ENCODE data around the gene ZNF678.
"Not testable (repeated sequence)": the region's sequence is repeated elsewhere in the genome, so short reads cannot be mapped to it uniquely, and the experiment has no call there.

The ZNF678 gene

GRCh38 chr1:227588769-227589168, 25.4 kb downstream of the ZNF678 start:
- H2AFZ ChIP-seq (ENCODE audit: low read depth, low read length); H3K27me3 ChIP-seq (ENCODE audit: insufficient read depth, low read length); H3K36me3 ChIP-seq (ENCODE audit: insufficient read depth, low read length); H3K4me1 ChIP-seq (ENCODE audit: insufficient read depth, low read length); H3K4me3 ChIP-seq (ENCODE audit: low read length): not testable (repeated sequence)
- H3K9me3 ChIP-seq (ENCODE audit: low read length), result peaks cover 38% of the 10 kb centered on the region

- H3K9me3 ChIP-seq (ENCODE audit: low read length), result peaks cover 31% of the 10 kb centered on the region
- not testable (repeated sequence) for H3K27me3 ChIP-seq (ENCODE audit: insufficient read depth, low read length); H2AFZ ChIP-seq (ENCODE audit: low read depth, low read length); H3K4me3 ChIP-seq (ENCODE audit: low read length); H3K36me3 ChIP-seq (ENCODE audit: insufficient read depth, low read length); H3K4me1 ChIP-seq (ENCODE audit: insufficient read depth, low read length)
Measured at GRCh38 chr1:227589777-227590176, 26.4 kb downstream of the ZNF678 start.

- H3K36me3 ChIP-seq (ENCODE audit: insufficient read depth, low read length), result not testable (repeated sequence)
- H3K9me3 ChIP-seq (ENCODE audit: low read length), result peaks cover 19% of the 10 kb centered on the region
Measured at GRCh38 chr1:227596222-227596621, 32.9 kb downstream of the ZNF678 start.

GRCh38 chr1:227603327-227603726, 40.0 kb downstream of the ZNF678 start:
- Histone ChIP-seq H3K36me3 (ENCODE audit: insufficient read depth, low read length) (no peaks in the 10 kb centered on the region), H3K4me1 (ENCODE audit: insufficient read depth, low read length) (no peaks in the 10 kb centered on the region), H3K4me3 (ENCODE audit: low read length) (no peak overlapping the region), H3K9me3 (ENCODE audit: low read length) (peaks cover 22% of the 10 kb centered on the region), H3K27me3 (ENCODE audit: insufficient read depth, low read length) (no peaks in the 10 kb centered on the region), H2AFZ (ENCODE audit: low read depth, low read length) (no peak overlapping the region)

More at GRCh38 chr1:227596222-227596621, 32.9 kb downstream of the ZNF678 start:
- not testable (repeated sequence) for H3K4me3 ChIP-seq (ENCODE audit: low read length); H2AFZ ChIP-seq (ENCODE audit: low read depth, low read length); H3K27me3 ChIP-seq (ENCODE audit: insufficient read depth, low read length); H3K4me1 ChIP-seq (ENCODE audit: insufficient read depth, low read length)

- H3K4me1 ChIP-seq (ENCODE audit: insufficient read depth, low read length), result no peaks in the 10 kb centered on the region
- no peaks in the 10 kb centered on the region for H3K36me3 ChIP-seq (ENCODE audit: insufficient read depth, low read length)
- no peak overlapping the region for H3K4me3 ChIP-seq (ENCODE audit: low read length)
- H3K27me3 ChIP-seq (ENCODE audit: insufficient read depth, low read length), result no peaks in the 10 kb centered on the region
- H3K9me3 ChIP-seq (ENCODE audit: low read length), result peaks cover 25% of the 10 kb centered on the region
- no peak overlapping the region for H2AFZ ChIP-seq (ENCODE audit: low read depth, low read length)
Measured at GRCh38 chr1:227604446-227604845, 41.1 kb downstream of the ZNF678 start.

GRCh38 chr1:227606271-227606670, 42.9 kb downstream of the ZNF678 start:
- H3K36me3 ChIP-seq (ENCODE audit: insufficient read depth, low read length); H3K27me3 ChIP-seq (ENCODE audit: insufficient read depth, low read length); H3K4me1 ChIP-seq (ENCODE audit: insufficient read depth, low read length); H3K4me3 ChIP-seq (ENCODE audit: low read length); H2AFZ ChIP-seq (ENCODE audit: low read depth, low read length): not testable (repeated sequence)
- H3K9me3 ChIP-seq (ENCODE audit: low read length), result peaks cover 28% of the 10 kb centered on the region

- H2AFZ ChIP-seq (ENCODE audit: low read depth, low read length), result no peak overlapping the region
- peaks cover 10% of the 10 kb centered on the region for H3K36me3 ChIP-seq (ENCODE audit: insufficient read depth, low read length)
- H3K9me3 ChIP-seq (ENCODE audit: low read length), result peaks cover 34% of the 10 kb centered on the region
Measured at GRCh38 chr1:227607336-227607898, 44.1 kb downstream of the ZNF678 start.

GRCh38 chr1:227612658-227613057, 49.3 kb downstream of the ZNF678 start:
- Histone ChIP-seq H3K27me3 (ENCODE audit: insufficient read depth, low read length) (no peaks in the 10 kb centered on the region), H3K4me3 (ENCODE audit: low read length) (no peak overlapping the region), H3K9me3 (ENCODE audit: low read length) (peaks cover 57% of the 10 kb centered on the region), H2AFZ (ENCODE audit: low read depth, low read length) (no peak overlapping the region), H3K4me1 (ENCODE audit: insufficient read depth, low read length) (no peaks in the 10 kb centered on the region), H3K36me3 (ENCODE audit: insufficient read depth, low read length) (peaks cover 17% of the 10 kb centered on the region)

More at GRCh38 chr1:227607336-227607898, 44.1 kb downstream of the ZNF678 start:
- Histone ChIP-seq H3K4me3 (ENCODE audit: low read length) (no peak overlapping the region), H3K4me1 (ENCODE audit: insufficient read depth, low read length) (no peaks in the 10 kb centered on the region), H3K27me3 (ENCODE audit: insufficient read depth, low read length) (no peaks in the 10 kb centered on the region)

- Histone ChIP-seq H2AFZ (ENCODE audit: low read depth, low read length) (no peak overlapping the region), H3K27me3 (ENCODE audit: insufficient read depth, low read length) (no peaks in the 10 kb centered on the region), H3K4me3 (ENCODE audit: low read length) (no peak overlapping the region), H3K36me3 (ENCODE audit: insufficient read depth, low read length) (peaks cover 17% of the 10 kb centered on the region), H3K9me3 (ENCODE audit: low read length) (peaks cover 64% of the 10 kb centered on the region), H3K4me1 (ENCODE audit: insufficient read depth, low read length) (no peaks in the 10 kb centered on the region)
Measured at GRCh38 chr1:227613526-227613925, 50.2 kb downstream of the ZNF678 start.

GRCh38 chr1:227621211-227621610, 57.9 kb downstream of the ZNF678 start:
- Histone ChIP-seq H3K27me3 (ENCODE audit: insufficient read depth, low read length) (no peaks in the 10 kb centered on the region), H2AFZ (ENCODE audit: low read depth, low read length) (no peak overlapping the region), H3K9me3 (ENCODE audit: low read length) (peaks cover 62% of the 10 kb centered on the region), H3K4me1 (ENCODE audit: insufficient read depth, low read length) (peaks cover 3% of the 10 kb centered on the region), H3K36me3 (ENCODE audit: insufficient read depth, low read length) (no peaks in the 10 kb centered on the region), H3K4me3 (ENCODE audit: low read length) (no peak overlapping the region)

- Histone ChIP-seq H3K27me3 (ENCODE audit: insufficient read depth, low read length) (no peaks in the 10 kb centered on the region), H3K4me3 (ENCODE audit: low read length) (no peak overlapping the region), H3K9me3 (ENCODE audit: low read length) (peaks cover 52% of the 10 kb centered on the region), H3K36me3 (ENCODE audit: insufficient read depth, low read length) (no peaks in the 10 kb centered on the region), H3K4me1 (ENCODE audit: insufficient read depth, low read length) (peaks cover 3% of the 10 kb centered on the region), H2AFZ (ENCODE audit: low read depth, low read length) (no peak overlapping the region)
Measured at GRCh38 chr1:227622739-227623475, 59.6 kb downstream of the ZNF678 start.

GRCh38 chr1:227632325-227632724, 69.0 kb downstream of the ZNF678 start:
- no peaks in the 10 kb centered on the region for H3K36me3 ChIP-seq (ENCODE audit: insufficient read depth, low read length)
- H3K4me3 ChIP-seq (ENCODE audit: low read length), result no peak overlapping the region
- H3K9me3 ChIP-seq (ENCODE audit: low read length), result peaks cover 47% of the 10 kb centered on the region
- no peaks in the 10 kb centered on the region for H3K27me3 ChIP-seq (ENCODE audit: insufficient read depth, low read length)
- H3K4me1 ChIP-seq (ENCODE audit: insufficient read depth, low read length), result no peaks in the 10 kb centered on the region
- H2AFZ ChIP-seq (ENCODE audit: low read depth, low read length), result no peak overlapping the region

- peaks cover 60% of the 10 kb centered on the region for H3K9me3 ChIP-seq (ENCODE audit: low read length)
Measured at GRCh38 chr1:227635596-227635995, 72.2 kb downstream of the ZNF678 start.

GRCh38 chr1:227654431-227654830, 91.1 kb downstream of the ZNF678 start:
- Histone ChIP-seq H3K4me3 (ENCODE audit: low read length) (no peak overlapping the region), H3K27me3 (ENCODE audit: insufficient read depth, low read length) (no peaks in the 10 kb centered on the region), H2AFZ (ENCODE audit: low read depth, low read length) (no peak overlapping the region), H3K9me3 (ENCODE audit: low read length) (peaks cover 50% of the 10 kb centered on the region), H3K4me1 (ENCODE audit: insufficient read depth, low read length) (no peaks in the 10 kb centered on the region), H3K36me3 (ENCODE audit: insufficient read depth, low read length) (peaks cover 26% of the 10 kb centered on the region)

More at GRCh38 chr1:227635596-227635995, 72.2 kb downstream of the ZNF678 start:
- H3K4me3 ChIP-seq (ENCODE audit: low read length), result no peak overlapping the region
- H2AFZ ChIP-seq (ENCODE audit: low read depth, low read length), result no peak overlapping the region
- H3K27me3 ChIP-seq (ENCODE audit: insufficient read depth, low read length), result no peaks in the 10 kb centered on the region
- no peaks in the 10 kb centered on the region for H3K36me3 ChIP-seq (ENCODE audit: insufficient read depth, low read length)
- no peaks in the 10 kb centered on the region for H3K4me1 ChIP-seq (ENCODE audit: insufficient read depth, low read length)
